Mesothelial cell of epicardium (in vitro differentiated cells): ENCODE results near the gene RIPPLY3. TPM values are rescaled to one million over a fixed set of nuclear protein-coding genes. Genes with fewer than 3 reads are reported as not detected.

ENCODE experiments used
- DNase-seq, 2 experiments: peaks; one replicate each; pipeline ENCODE4 v3.0.0; 2021; ENCODE audit warnings: low spot score in 2 of 2; ENCODE audit not compliant: unreplicated experiment in 2 of 2
- H3K27ac Mint-ChIP-seq: 2 replicates; pipeline ENCODE4 v1.8.0; 2021; ENCODE audit warnings: mixed read lengths
- H3K27me3 Mint-ChIP-seq: 2 replicates; pipeline ENCODE4 v1.8.0; 2021; ENCODE audit warnings: low read depth, mixed read lengths
- H3K36me3 Mint-ChIP-seq: 2 replicates; pipeline ENCODE4 v1.8.0; 2021; ENCODE audit warnings: mixed read lengths
- H3K4me1 Mint-ChIP-seq: 2 replicates; pipeline ENCODE4 v1.8.0; 2021; ENCODE audit warnings: mixed read lengths
- H3K4me3 Mint-ChIP-seq: 2 replicates; pipeline ENCODE4 v1.8.0; 2021; ENCODE audit warnings: mild to moderate bottlenecking, moderate library complexity, mixed read lengths
- H3K9me3 Mint-ChIP-seq: 2 replicates; pipeline ENCODE4 v1.8.0; 2021; ENCODE audit warnings: mixed read lengths
- total RNA-seq: library from RNA; stranded (reverse); gene quantifications from 3 replicates; pipeline ENCODE4 v1.2.1, GENCODE V29; 2021
- TF ChIP-seq, protein P1 (sequence below): fragments of 200-600 bp; sonication (generic); IDR thresholded peaks from one replicate; pipeline ENCODE4 v1.5.0; 2021; ENCODE audit warnings: antibody characterized with exemption; ENCODE audit not compliant: unreplicated experiment

Gene RIPPLY3, protein sequence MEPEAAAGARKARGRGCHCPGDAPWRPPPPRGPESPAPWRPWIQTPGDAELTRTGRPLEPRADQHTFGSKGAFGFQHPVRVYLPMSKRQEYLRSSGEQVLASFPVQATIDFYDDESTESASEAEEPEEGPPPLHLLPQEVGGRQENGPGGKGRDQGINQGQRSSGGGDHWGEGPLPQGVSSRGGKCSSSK
- total RNA-seq = 0.22 to 0.54 TPM (median 0.38 TPM) in 3 replicates

DNA sequence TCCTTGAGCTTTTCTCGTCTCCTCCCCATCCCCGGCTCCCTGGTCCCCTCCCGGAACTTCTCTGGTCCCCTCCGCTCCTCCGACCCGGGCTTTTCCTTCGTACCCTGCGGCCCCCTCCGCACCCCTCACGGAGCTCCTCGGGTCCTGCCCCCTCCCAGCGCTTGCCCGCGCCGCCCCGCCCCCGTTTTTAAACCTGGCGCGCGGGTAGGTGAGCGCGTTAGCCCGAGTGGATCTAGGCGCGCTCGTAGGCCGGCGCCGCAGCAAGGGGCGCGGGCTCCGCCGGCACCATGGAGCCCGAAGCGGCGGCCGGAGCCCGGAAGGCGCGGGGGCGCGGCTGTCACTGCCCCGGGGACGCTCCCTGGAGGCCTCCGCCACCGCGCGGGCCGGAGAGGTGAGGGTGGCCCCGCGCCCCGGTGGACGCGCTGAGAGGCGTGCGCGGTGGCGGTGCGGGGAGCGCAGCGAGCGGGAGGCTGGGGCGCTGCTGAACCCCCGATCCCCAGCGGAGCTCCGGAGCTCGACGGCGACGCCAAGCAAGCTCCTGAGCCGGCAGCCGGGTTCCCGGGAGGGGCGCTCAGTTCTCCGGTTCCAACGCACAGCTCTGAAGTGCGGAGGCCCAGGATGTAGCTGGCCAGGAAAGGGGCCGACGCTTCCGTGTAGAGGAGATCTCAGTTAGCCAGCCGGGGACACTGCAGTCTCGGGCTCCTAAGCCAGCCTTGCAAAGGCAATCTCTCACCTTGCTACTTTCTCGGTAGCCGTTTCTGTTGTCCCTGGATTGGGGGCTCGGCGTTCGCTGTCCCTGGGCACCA is at the start of gene RIPPLY3:
Gene RIPPLY3, plus strand, starts transcription at position 217 of the 806 bp plus-strand sequence. Its CDS starts 71 bp downstream, at position 288.
- DNase-seq = peak in 1 of 2 experiments; percentile 52
- peaks cover 61% of the 10 kb centered on the region for H3K27me3 Mint-ChIP-seq
- H3K4me3 Mint-ChIP-seq = peak within 1 kb of the TSS; percentile 56
- H3K9me3 Mint-ChIP-seq = no peaks in the 10 kb centered on the region
- no peak within 1 kb of the TSS for H3K27ac Mint-ChIP-seq
- TF ChIP-seq, protein P1, sequence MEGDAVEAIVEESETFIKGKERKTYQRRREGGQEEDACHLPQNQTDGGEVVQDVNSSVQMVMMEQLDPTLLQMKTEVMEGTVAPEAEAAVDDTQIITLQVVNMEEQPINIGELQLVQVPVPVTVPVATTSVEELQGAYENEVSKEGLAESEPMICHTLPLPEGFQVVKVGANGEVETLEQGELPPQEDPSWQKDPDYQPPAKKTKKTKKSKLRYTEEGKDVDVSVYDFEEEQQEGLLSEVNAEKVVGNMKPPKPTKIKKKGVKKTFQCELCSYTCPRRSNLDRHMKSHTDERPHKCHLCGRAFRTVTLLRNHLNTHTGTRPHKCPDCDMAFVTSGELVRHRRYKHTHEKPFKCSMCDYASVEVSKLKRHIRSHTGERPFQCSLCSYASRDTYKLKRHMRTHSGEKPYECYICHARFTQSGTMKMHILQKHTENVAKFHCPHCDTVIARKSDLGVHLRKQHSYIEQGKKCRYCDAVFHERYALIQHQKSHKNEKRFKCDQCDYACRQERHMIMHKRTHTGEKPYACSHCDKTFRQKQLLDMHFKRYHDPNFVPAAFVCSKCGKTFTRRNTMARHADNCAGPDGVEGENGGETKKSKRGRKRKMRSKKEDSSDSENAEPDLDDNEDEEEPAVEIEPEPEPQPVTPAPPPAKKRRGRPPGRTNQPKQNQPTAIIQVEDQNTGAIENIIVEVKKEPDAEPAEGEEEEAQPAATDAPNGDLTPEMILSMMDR = no peak
- peaks cover 7% of the 10 kb centered on the region for H3K4me1 Mint-ChIP-seq
- no peaks in the 10 kb centered on the region for H3K36me3 Mint-ChIP-seq

DNA sequence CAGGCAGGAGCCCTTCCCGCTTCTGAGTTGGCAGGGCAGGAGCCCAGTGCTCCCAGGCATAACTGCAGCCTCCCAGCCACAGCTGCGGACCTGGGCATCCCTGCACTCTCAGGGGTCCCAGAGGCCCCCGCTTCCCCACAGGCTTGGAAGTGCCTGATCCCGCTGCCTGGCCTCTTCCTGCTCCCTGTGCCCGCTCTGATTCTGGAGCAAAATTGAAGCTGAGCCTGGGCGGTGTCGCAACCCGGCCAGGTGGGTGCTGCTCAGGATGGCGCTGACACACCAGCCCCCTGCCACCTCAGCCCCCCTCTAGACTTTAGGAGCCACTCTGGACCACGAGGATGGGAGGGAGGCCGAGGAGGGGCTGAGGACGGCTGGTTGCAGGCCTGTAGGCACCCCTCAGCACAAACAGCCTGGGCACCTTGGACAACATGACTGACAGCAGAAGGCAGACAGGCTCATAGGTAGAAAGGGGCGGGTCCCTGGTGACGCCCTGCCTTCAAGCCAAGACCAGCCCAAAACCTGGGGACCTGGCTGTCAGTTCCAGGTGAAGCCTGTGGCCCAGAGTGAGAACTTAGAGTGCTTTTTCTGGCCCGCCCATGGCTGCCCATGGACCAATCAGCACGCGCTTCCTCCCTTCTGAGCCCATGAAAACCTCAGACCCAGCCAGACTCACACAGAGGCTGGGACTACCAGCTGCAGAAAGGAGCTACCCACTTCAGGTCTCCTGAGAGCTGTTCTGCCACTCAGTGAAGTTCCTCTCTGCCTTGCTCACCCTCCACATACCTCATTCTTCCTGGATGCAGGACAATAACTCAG is 47.3 kb upstream of the RIPPLY3 start:
- Mint-ChIP-seq H3K4me3 (no peak overlapping the region), H3K4me1 (peaks cover 9% of the 10 kb centered on the region)

DNA sequence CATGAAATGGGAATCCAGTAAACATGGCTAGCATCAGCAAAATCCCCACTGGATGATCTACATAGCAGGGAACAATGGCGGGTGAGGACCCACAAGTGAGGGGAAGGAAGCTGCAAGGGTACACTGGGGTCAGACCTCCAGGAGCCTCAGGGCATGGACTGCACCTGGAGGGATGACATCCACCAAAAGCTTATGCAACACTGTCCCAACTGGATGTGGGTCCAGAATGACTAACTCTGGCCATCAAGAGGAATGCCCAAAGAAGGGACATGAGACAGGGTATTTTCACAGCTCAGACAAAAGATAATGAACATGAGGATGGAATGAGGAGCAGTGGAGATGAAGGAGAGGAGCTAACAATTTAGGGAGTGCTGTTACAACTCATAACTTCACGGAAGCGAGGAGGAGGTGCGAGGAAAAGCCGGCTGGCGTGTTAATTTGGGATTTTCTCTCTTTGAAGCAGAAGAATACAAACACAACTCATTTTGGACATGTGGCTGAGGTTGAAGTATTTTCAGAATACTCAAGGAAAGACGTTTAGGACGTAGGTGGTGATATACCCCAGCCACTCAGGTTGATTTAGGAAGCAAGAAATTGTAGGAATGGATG is 45.7 kb upstream of the RIPPLY3 start:
- H3K27ac Mint-ChIP-seq = no peak overlapping the region
- TF ChIP-seq, protein P1 = no peak
- no peak overlapping the region for H3K4me3 Mint-ChIP-seq
- H3K4me1 Mint-ChIP-seq = peaks cover 21% of the 10 kb centered on the region
- no peak for DNase-seq
- H3K27me3 Mint-ChIP-seq = no peaks in the 10 kb centered on the region
- peaks cover 16% of the 10 kb centered on the region for H3K36me3 Mint-ChIP-seq
- H3K9me3 Mint-ChIP-seq = no peaks in the 10 kb centered on the region

More for the DNA sequence above, 47.3 kb upstream of the RIPPLY3 start:
- no peak for DNase-seq
- H3K36me3 Mint-ChIP-seq = peaks cover 16% of the 10 kb centered on the region
- H3K27ac Mint-ChIP-seq = no peak overlapping the region
- no peaks in the 10 kb centered on the region for H3K9me3 Mint-ChIP-seq
- H3K27me3 Mint-ChIP-seq = no peaks in the 10 kb centered on the region
- TF ChIP-seq, protein P1 = no peak

- H3K9me3 Mint-ChIP-seq = no peaks in the 10 kb centered on the region
- TF ChIP-seq, protein P1 = no peak
- peaks cover 10% of the 10 kb centered on the region for H3K36me3 Mint-ChIP-seq
- peaks cover 21% of the 10 kb centered on the region for H3K4me1 Mint-ChIP-seq
- no peaks in the 10 kb centered on the region for H3K27me3 Mint-ChIP-seq
- no peak overlapping the region for H3K4me3 Mint-ChIP-seq
- H3K27ac Mint-ChIP-seq = no peak overlapping the region
- no peak for DNase-seq
These were observed 44.3 kb upstream of the RIPPLY3 start for GRCh38 chr21:36962098-36962780.

DNA sequence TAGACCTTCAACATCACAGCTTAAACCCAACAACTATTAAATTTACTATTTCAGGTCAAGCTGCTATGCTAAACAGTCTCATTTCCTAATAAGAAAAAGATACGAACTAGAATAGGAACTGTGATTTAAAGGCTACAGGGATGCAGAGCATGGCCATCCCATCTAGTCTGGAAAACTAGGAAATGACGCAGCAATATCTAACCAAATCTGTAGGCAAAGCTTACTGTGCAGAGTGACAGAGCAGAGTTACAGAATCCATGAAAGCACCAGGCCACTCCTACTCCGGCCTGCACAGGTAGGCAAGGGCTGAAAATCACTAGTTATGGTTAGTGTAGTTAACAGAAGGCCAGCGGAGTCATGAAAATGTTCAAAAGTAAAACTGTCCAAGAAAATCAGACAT is 42.1 kb upstream of the RIPPLY3 start:
- TF ChIP-seq, protein P1 = no peak
- Mint-ChIP-seq H3K9me3 (no peaks in the 10 kb centered on the region), H3K4me3 (no peak overlapping the region), H3K27ac (no peak overlapping the region), H3K4me1 (peaks cover 21% of the 10 kb centered on the region), H3K27me3 (no peaks in the 10 kb centered on the region), H3K36me3 (peaks cover 9% of the 10 kb centered on the region)
- DNase-seq = no peak
